Effector CD8-positive, alpha-beta T cell (primary cell): Measurements from ENCODE around the gene CLDN25.
A peak's percentile ranks its signal among the peaks of the same experiment; 100 is the strongest.
"Not testable (repeated sequence)": the region's sequence is repeated elsewhere in the genome, so short reads cannot be mapped to it uniquely, and the experiment has no call there.

Experiments
- DNase-seq: peaks from one replicate; lab custom pipeline; 2025; lab: John Stamatoyannopoulos, UW
- total RNA-seq, 4 experiments: gene quantifications; one replicate each; lab custom pipeline; 2026; lab: John Stamatoyannopoulos, UW

CLDN25 gene
- 0 reads per million in 4 experiments for total RNA-seq

DNA sequence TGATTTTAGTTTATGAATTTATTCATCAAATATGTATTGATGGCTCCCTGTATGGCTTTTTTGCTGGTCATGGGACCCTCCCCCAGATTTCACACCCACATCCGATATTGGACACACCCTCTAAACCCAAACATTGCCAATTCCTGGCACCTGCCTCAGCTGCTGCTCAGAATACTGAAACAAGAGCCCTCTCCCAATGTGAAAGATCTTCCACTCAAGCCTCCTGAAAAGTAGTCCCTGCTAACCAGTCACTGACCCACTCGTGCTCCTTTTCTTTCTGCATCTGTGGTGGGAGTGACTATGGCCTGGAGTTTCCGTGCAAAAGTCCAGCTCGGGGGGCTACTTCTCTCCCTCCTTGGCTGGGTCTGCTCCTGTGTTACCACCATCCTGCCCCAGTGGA, at the start of gene CLDN25:
Gene CLDN25, plus strand, starts transcription at position 301 of the 400 bp plus-strand sequence. Its CDS starts 0 bp downstream, at position 301.
- DNase-seq, result no peak

DNA sequence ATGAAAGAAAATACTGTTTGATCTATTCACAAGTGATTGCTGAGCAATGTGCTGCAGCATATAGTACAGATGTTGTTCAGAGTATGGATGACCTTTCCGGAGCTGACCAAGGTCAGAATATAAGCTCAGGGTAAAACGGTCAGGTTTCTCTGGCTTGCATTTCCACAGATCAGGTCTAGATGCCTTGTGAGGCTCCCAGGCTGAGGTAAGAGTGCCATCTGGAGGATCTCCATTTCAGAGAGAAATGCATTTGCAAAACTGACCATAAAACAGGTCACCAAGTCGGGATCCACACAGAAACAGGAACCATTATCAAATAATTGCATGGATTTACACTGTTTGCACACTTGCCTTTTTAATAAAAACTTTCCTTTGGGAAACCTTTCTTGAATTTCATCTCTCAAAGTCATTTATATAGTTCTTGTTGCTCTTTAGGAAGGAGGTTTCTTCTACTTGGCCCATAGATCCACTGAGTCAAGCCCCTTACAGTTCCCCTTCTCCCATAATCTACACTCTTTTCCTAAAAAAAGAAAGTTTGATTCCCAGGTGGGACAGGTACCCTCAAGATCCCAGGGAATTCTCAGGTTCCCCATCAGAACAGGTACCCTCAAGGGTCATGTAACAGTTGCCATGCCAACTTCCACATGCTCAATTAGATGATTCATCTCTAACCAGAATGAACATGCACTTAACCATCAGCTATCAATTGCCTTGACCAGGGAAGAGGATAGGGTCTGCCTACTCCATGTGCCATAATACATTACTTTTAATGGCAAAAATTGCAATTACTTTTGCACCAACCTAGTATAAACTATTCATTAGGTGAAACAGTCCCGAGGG, 48.5 kb upstream of the CLDN25 start:
- DNase-seq, result no peak

DNA sequence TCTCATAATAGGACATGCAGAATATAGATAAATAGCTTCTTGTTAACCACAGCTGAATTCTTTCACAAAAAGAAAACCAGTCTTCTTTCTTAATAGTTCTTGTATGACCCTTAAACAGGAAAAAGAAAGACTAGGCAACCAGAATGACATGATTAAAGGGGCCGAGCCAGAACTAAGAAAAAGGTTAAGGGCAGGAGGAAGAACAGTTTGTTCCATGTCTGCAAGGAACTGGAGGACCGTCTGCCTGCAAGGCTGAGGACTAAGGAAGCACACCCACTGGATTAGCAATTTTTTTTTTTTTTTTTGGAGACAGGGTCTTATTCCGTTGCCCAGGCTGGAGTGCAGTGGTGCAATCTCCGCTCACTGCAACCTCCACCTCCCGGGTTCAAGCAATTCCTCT, 47.5 kb upstream of the CLDN25 start:
- DNase-seq, result no peak

DNA sequence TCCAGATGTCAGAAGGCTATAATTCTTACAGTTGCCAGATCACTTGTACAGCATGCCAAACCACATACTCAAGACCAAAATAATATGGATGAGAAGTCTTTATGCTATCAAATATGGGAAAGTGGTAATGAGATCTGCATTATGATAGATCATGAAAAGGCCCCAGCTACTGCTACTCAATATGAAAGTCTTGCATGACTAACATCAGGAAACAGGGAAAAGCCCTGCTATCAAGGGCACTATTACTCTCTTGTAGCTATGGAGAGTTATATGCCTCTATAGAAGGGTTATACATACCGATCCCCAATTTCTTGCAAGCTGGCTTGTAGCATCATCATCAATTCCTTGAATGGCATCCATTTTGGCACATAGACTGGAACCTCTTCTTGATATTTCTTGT, 43.3 kb upstream of the CLDN25 start:
- no peak for DNase-seq

DNA sequence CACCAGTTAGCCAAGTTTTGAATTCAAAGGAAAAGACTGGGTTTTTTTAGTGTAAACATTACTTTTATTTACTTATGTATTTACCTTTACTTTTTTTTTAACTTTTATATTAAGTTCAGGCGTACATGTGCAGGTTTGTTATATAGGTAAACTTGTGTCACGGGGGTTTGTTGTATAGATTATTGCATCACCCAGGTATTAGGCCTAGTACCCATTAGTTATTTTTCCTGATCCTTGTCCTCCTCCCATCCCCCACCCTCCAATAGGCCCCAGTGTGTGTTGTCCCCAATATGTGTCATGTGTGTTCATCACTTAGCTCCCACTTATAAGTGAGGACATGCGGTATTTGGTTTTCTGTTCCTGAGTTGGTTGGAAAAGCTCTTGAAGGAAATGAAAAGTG, 26.7 kb upstream of the CLDN25 start:
- DNase-seq, result no peak

DNA sequence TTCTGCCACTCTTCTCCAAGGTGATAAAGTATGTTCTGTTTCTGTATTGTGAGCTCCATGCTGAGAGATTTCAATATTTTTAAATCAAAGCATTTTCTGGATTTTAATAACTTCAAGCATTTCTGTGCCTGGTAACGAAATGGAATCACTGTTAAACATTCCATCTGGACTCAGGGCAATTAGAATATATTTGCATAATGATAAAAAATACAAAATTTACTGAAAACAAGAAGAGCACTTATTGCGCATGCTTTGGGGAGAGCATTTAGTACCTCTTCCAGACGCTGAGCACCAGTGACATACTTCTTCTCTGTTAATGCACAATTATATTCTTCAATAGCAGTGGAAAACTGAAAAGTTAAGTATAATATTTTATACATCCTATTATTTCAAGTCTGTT, 19.4 kb upstream of the CLDN25 start:
- DNase-seq, result no peak

DNA sequence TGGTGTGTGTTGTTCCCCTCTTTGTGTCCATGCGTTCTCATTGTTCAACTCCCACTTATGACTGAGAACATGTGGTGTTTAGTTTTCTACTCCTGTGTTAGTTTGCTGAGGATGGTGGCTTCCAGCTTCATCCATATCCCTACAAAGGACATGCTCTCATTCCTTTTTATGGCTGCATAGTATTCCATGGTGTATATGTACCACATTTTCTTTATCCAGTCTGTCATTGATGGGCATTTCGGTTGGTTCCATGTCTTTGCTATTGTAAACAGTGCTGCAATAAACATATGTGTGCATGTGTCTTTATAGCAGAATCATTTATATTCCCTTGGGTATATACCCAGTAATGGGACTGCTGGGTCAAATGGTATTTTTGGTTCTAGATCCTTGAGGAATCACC, 16.6 kb upstream of the CLDN25 start:
- not testable (repeated sequence) for DNase-seq

DNA sequence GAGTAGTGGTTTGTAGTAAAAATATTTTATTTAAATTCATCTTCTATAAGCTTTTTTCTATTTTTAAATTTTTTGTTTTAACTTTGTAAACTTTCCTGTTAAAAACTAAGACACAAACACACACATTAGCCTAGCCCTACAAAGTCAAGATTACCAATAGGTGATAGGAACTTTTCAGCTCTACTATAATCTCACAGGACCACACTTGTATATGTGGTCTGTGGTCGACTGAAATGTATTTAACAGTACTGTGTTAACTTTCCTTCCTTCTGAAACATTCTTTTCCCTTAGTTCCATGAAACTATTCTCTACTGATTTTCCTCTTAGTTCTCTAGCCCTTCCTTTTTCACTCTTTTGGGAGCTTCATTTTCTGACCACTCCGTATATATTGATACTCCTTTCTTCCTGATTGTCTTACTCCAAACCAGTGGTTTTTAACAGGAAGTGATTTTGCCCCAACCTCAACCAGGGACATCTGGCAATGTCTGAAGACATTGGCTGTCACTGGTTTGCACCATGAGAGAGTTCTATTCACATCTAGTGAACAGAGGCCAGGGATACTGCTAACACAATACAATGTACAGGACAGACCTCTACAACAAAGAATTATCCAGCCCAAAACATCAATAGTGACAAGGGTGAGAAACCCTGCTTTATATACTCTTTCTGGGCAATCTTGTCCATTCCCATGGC, 14.9 kb upstream of the CLDN25 start:
- DNase-seq, result no peak

DNA sequence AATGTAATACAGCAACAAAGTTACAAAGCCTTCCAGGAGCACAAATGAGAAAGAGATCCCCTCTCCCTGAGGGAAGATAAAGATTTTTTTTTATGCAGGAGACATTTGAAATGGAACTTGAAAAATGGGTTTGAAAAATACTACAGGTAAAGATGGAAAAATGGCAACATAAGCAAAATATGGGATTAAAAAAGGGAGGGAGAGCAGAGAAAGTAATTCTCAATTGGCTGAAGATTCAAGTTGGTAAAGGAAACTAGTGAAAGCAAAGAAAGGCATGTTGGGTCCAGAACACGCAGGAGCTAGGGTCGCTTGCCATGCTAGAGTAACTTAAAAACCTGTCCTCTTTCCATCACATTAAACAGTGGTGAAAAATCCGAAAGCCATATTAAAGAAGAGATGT, 7.6 kb upstream of the CLDN25 start:
- no peak for DNase-seq

DNA sequence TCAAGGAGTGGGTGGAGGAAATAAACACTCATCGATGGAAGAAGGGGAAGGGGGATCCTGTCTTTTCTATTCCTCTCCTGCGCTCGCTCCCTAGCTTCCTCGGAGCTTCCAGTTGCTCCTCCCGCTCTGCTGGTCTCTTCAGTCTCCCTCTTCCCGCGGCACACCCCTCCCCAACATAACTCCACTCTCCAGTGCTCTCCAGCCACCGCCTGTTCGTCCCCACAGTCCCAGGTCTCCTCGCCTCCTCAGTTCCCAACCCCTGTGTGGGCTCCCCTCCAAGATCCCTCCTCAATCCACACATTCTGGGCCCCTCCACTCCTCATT, 6.5 kb upstream of the CLDN25 start:
- DNase-seq, result no peak

DNA sequence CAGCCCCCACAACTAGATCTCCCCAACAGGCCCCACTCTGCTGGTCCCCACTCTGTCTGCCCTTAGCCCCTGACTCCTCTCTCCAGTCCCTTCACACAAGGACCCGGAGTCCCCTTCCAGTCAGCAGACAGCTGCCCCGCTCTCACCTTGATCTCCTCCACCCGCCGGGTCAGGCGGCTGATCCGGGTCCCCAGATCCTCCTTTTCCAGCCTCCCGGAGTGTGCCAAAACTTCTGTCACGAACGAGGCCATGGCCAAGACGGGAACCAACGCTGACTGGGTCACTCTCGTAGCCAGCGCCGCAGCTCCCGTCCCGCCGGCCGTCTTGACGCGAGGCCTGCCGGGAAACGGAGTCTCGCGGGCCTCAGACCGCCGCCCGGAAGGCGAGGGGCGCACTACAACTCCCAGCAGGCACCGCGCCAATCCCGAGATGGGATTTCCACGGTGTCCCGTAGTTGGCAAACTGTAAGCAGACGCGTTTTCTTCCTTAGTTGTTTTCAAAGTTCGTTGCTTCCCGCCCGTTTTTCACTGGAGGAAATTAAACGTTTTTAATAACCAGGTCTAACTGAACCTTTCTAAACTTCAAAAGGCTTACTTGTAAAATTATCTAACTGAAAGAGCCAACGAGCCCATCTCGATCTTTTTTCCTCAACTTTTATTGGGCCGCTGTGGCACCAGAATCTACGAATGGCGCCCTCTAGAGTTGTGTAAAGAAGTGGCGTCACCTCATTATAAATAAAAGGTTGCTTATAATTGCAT, 6.0 kb upstream of the CLDN25 start, which contains the start of gene ZW10:
Gene ZW10, minus strand, starts transcription at position 277 of the 758 bp plus-strand sequence. Its CDS starts 26 bp downstream, at position 251.
- peak; percentile 87 for DNase-seq

DNA sequence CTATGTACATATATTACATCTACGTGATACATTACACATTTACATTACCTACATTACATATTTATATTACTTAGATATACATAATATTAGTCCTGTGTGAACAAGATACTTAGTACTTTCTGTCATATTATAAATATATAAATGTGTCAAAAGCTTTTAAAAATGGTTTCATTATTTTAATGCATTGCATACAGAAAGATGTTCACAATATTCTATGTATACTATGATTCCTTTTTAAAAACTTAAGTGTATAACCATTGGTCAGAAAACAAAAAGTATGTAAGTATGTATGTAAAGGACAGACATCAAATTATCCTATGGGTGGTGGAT, 5.5 kb upstream of the CLDN25 start:
- no peak for DNase-seq

DNA sequence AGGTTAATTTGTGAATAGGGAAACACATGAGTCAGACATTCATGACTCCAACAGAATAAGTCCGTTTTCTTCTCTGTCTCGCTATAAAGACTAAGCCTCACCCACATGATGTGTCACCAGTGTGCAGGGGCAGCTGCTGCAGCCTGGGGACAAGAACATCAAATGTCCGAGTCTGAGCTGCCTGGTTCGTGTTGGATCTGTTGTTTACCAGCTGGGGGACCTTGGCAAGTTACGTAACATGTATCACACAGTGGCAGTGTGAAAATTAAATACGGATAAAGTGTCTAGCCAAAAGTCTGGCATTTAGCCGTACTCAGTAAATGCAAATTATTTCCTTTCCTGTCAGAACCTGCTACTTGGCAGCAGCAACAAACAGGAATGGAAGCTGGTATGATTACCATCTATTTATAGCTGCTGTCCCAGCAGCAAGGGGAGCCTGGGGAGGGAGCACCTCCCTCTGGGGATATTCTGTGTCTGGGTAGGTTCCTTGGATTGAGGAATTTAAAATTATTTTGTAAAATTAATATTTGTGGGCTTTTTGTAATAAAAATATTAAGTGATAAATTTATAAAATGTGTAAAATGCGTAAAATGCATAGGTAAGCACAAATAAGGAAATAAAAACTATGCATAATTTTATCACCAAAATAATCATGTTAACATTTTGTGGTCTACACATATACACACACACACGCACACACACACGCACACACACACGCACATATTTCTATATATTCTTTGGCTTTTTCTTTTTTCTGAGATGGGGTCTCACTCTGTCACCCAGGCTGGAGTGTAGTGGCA, 1.3 kb upstream of the CLDN25 start:
- no peak for DNase-seq

DNA sequence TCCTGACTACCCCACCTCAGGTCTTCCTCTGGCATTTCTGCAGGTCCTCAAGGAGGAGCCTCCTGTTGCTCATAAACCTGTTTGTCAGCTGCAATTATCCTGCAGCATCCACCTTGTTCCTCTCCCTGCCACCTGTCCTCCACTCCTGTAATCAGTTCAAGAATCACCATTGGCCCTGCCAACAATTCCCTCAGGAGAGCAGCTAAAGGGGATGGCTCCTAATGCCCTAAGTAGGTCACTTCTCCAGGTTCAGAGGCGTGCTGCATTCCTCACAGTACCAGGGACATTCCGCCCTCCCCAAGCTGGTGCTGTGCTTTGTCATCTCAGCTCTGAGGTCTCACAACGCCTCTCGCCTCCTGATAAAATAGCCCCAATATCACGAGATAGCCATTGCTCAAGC, 2.1 kb downstream of the CLDN25 start:
- DNase-seq, result no peak

DNA sequence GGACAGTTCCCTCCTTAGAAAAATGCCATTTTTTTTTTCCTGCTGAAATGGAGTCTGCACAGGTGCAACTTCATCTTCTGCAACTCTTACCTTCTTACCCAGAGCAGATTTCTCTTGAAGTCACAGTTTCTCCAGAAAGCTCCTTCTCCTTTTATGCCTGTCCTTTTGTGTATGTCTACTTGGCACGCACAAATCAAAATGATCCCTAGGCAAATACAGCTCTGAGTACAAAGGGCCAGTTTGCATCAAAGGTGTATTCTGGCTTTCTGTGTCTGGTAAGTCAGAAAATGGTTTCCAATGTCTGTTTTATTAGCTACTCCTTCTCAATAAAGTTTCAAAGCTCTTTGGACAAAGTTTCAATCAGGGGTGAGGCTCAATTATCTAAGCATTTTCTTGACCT, 2.5 kb downstream of the CLDN25 start:
- DNase-seq, result no peak

DNA sequence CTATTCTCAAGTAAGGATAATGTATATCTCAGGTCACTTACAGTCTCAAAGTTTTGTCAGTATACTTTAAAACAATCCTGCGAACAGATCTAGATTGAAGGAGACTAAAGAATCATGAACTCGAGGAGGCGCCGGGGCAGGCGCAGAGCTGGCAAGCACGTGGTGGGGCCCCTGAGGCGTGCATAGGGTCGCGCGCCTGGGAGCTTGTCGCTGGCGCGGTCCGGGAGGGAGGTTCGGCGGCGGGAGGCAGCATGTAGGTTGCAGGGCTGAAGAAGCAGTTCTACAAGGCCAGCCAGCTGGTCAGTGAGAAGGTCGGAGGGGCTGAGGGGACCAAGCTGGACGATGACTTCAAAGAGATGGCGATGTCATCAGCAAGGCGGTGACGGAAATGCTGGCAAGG, 9.4 kb downstream of the CLDN25 start:
- not testable (repeated sequence) for DNase-seq

DNA sequence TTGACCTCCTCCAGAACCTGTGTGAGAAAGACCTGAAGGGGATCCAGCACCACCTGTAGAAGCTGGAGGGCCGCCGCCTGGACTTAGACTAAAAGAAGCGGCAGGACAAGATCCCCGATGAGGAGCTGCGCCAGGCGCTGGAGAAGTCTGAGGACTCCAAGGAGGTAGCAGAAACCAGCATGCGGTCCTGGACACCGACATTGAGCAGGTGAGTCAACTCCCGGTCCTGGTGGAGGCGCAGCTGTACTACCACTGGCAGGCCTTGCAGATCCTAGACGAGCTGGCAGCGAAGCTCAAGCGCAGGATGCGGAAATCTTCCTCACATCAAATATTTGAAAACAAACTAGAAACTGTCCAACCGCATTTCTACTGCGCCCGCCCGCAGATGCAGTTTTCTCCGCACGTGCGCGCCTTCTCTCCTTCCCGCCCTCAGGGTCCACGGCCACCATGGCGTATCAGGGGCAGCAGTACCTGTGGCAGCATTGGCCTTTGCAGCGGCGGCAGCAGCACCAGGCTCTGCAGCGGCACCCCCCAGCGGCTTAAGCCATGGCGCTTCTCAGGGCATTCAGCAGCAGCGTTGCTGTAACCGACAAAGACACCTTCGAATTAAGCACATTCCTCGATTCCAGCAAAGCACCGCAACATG, 10.2 kb downstream of the CLDN25 start:
- no peak for DNase-seq

DNA sequence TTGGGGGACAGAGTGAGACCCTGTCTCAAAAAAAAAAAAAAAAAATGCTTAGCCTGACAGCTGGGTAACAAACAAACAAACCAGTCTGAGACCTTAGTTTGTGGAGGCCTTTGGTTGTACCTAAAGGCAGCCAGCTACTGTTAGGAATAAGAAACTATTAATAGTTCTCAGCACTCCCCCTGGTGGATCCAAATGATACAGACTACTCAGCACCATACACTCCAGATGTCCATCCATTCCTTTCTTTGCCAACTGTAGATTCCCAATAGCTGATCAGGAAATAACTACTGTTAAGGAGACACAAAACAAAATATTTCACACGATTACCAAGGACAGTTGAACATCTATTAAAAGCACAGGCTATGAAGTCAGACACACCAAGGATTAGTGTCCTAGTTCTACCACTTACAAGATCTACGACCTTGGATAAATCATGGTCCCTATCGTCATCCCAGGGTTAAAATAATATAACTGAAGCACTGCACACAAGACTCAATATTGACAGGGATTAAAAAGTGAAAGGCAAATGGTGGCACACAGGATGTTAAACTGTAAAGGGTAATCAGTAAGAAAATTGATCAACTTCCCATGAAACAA, 17.2 kb downstream of the CLDN25 start:
- DNase-seq, result no peak

DNA sequence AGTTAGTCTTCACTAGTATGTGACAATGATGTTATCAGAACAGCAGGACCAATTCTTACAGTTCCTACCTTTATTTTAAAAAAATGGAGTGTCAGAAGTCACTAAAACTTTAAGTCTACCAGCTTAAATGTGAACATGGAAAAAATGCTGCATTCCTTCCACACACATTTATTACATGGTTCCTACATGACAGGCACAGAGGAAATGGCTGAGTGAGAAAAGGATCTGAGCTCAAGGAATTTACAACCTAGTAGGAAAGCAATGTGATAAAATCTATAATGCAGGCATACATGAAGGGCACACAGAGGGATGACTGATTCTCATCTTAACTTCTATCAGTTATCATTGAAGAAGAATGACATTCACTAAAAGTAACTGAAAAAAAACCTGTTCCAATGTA, 23.0 kb downstream of the CLDN25 start:
- no peak for DNase-seq

DNA sequence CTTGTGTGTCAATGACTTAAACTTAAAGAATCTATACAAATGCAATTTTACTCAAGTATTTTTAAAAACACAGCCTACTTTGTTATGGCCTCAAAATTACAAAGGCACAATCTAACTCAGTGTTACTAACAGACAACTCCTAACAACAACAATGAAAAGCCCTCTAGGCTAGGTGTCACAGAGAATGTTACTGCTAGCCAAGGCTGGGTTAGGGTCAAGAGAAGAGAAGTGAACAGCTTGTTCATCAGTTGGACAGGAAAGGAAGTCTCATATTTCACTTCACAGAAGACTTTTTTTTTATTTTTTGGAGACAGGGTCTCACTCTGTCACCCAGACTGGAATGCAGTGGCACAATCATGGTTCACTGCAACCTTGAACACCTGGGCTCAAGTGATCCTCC, 26.0 kb downstream of the CLDN25 start:
- no peak for DNase-seq

DNA sequence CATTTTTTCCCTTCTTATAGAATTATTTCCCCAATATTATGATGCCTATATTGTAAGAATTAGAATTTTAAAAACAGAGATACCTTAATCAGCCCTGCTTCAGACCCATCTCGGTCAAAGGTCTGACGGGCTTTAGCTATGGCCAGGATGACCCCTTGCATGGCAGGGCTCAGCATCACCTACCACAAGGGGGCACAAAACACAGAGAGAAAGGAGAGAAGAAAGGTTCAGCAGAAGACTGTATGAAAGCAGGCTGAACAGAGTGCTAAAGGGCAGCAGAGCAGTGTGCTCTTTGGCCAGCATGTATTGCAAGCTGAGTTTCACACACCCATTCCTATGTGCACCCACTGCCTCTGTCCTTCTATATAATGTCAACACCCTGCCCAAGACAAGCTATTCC, 26.8 kb downstream of the CLDN25 start:
- no peak for DNase-seq
